ENCODE data around the gene MC3R.

The MC3R gene

GRCh38 chr20:56247954-56248782 is at the start of gene MC3R:
MC3R (plus strand) TSS chr20:56248732; CDS start chr20:56248844, 112 bp downstream.
- TF ChIP-seq POLR2A (IDR thresholded peaks at IDR 0.05; ENCODE audit: extremely low read depth, insufficient read length) = no peak
- TF ChIP-seq MYC (IDR thresholded peaks at IDR 0.05; ENCODE audit: low read depth, low read length) = no peak
- peak; percentile 98 for TF ChIP-seq CTCF (IDR thresholded peaks at IDR 0.05; ENCODE audit: low read depth, low read length)
- TF ChIP-seq MAX (IDR thresholded peaks at IDR 0.05; ENCODE audit: low read depth, low read length) = no peak
- peak; percentile 62 for DNase-seq (ENCODE audit: low read depth)
- H3K4me3 ChIP-seq (ENCODE audit: low read depth, low read length) = no peak within 1 kb of the TSS

- TF ChIP-seq MAX (IDR thresholded peaks at IDR 0.05; ENCODE audit: low read depth, low read length) = no peak
- peak; percentile 65 for TF ChIP-seq CTCF (IDR thresholded peaks at IDR 0.05; ENCODE audit: low read depth, low read length)
- TF ChIP-seq MYC (IDR thresholded peaks at IDR 0.05; ENCODE audit: low read depth, low read length) = no peak
- DNase-seq (ENCODE audit: low read depth) = peak; percentile 50
- H3K4me3 ChIP-seq (ENCODE audit: low read depth, low read length) = no peak overlapping the region
Observed at GRCh38 chr20:56200456-56200855, 48.1 kb upstream of the MC3R start.

GRCh38 chr20:56202493-56203077 is 45.9 kb upstream of the MC3R start:
- no peak overlapping the region for H3K4me3 ChIP-seq (ENCODE audit: low read depth, low read length)
- DNase-seq (ENCODE audit: low read depth) = peak; percentile 48

GRCh38 chr20:56204206-56204605 is 44.3 kb upstream of the MC3R start:
- no peak overlapping the region for H3K4me3 ChIP-seq (ENCODE audit: low read depth, low read length)
- TF ChIP-seq MAX (IDR thresholded peaks at IDR 0.05; ENCODE audit: low read depth, low read length) (no peak), MYC (IDR thresholded peaks at IDR 0.05; ENCODE audit: low read depth, low read length) (no peak), POLR2A (IDR thresholded peaks at IDR 0.05; ENCODE audit: extremely low read depth, insufficient read length) (no peak), CTCF (IDR thresholded peaks at IDR 0.05; ENCODE audit: low read depth, low read length) (no peak)
- DNase-seq (ENCODE audit: low read depth) = no peak

More at GRCh38 chr20:56202493-56203077, 45.9 kb upstream of the MC3R start:
- TF ChIP-seq CTCF (IDR thresholded peaks at IDR 0.05; ENCODE audit: low read depth, low read length) (peak; percentile 55), MAX (IDR thresholded peaks at IDR 0.05; ENCODE audit: low read depth, low read length) (no peak), POLR2A (IDR thresholded peaks at IDR 0.05; ENCODE audit: extremely low read depth, insufficient read length) (no peak), MYC (IDR thresholded peaks at IDR 0.05; ENCODE audit: low read depth, low read length) (no peak)

GRCh38 chr20:56205346-56205745 is 43.2 kb upstream of the MC3R start:
- TF ChIP-seq POLR2A (IDR thresholded peaks at IDR 0.05; ENCODE audit: extremely low read depth, insufficient read length) (no peak), MAX (IDR thresholded peaks at IDR 0.05; ENCODE audit: low read depth, low read length) (no peak), MYC (IDR thresholded peaks at IDR 0.05; ENCODE audit: low read depth, low read length) (no peak), CTCF (IDR thresholded peaks at IDR 0.05; ENCODE audit: low read depth, low read length) (no peak)
- DNase-seq (ENCODE audit: low read depth) = no peak
- H3K4me3 ChIP-seq (ENCODE audit: low read depth, low read length) = no peak overlapping the region
